H1 (cell line): ENCODE results near the gene TMEM243. TPM values are rescaled to one million over a fixed set of nuclear protein-coding genes. Genes with fewer than 3 reads are reported as not detected.

Source experiments
- CTCF ChIA-PET: fragments of 300-600 bp; sonication (Branson Sonifier 250); formaldehyde crosslinking; loops from one replicate; lab custom pipeline; 2021; ENCODE audit not compliant: partially characterized antibody; lab: Charles Lee
- POLR2A ChIA-PET: fragments of 300-600 bp; sonication (Branson Sonifier 250); formaldehyde crosslinking; loops from one replicate; lab custom pipeline; 2021; ENCODE audit warnings: inconsistent platforms; ENCODE audit not compliant: partially characterized antibody; lab: Charles Lee
- DNase-seq, 2 experiments: peaks; one replicate each; pipeline versions ENCODE4 v3.0.0 to v3.0.0-alpha.2; 2010 to 2022; ENCODE audit warnings: low spot score in 2 of 2, low read depth in 1 of 2, mixed read lengths in 1 of 2
- FAIRE-seq: peaks from 2 replicates; lab custom pipeline; 2011; peaks lifted over from hg19 to GRCh38; lab: Jason Lieb, UNC
- H2AFZ ChIP-seq: 2 replicates; pipeline ENCODE4 v1.8.1; 2012; ENCODE audit warnings: low read length, inconsistent platforms
- H2AK5ac ChIP-seq: 2 replicates; pipeline ENCODE4 v1.6.1; 2013; ENCODE audit warnings: low read depth, low read length
- H2BK120ac ChIP-seq: replicated peaks from 2 replicates; pipeline ENCODE3; 2013; ENCODE audit warnings: low read depth, low read length, inconsistent platforms
- H2BK12ac ChIP-seq: 2 replicates; pipeline ENCODE4 v1.6.1; 2013; ENCODE audit warnings: low read depth, low read length
- H2BK15ac ChIP-seq: 2 replicates; pipeline ENCODE4 v1.6.1; 2013; ENCODE audit warnings: low read length
- H2BK20ac ChIP-seq: 2 replicates; pipeline ENCODE4 v1.6.1; 2013; ENCODE audit warnings: low read length
- H2BK5ac ChIP-seq: 2 replicates; pipeline ENCODE4 v1.6.1; 2013; ENCODE audit warnings: low read depth, low read length
- H3K14ac ChIP-seq: 2 replicates; pipeline ENCODE4 v1.6.1; 2013; ENCODE audit warnings: inconsistent platforms; ENCODE audit not compliant: insufficient read length
- H3K18ac ChIP-seq: 2 replicates; pipeline ENCODE4 v1.6.1; 2013; ENCODE audit warnings: low read length; ENCODE audit errors: extremely low read depth
- H3K23ac ChIP-seq: 2 replicates; pipeline ENCODE4 v1.6.1; 2013; ENCODE audit warnings: inconsistent platforms; ENCODE audit not compliant: insufficient read length
- H3K23me2 ChIP-seq: 2 replicates; pipeline ENCODE4 v1.6.1; 2013; ENCODE audit warnings: low read depth, low read length
- H3K27ac ChIP-seq: 2 replicates; pipeline ENCODE4 v1.6.1; 2011; ENCODE audit warnings: low read depth, low read length, inconsistent platforms
- H3K27me3 ChIP-seq, 4 experiments: replicated peaks in 1 of 4; 1 replicate in 1 of 4; 2 replicates in 3 of 4; pipeline versions ENCODE4 v1.6.1 to v1.8.1; 2011 to 2013; ENCODE audit warnings: low read length in 3 of 4, mild to moderate bottlenecking in 3 of 4, inconsistent platforms in 2 of 4, mixed read lengths in 2 of 4, moderate library complexity in 1 of 4; ENCODE audit not compliant: control insufficient read depth in 3 of 4, insufficient read depth in 3 of 4; ENCODE audit errors: extremely low read depth in 1 of 4
- H3K36me3 ChIP-seq, 4 experiments: 2 replicates each; pipeline versions ENCODE4 v1.6.1 to v1.8.1; 2011 to 2013; ENCODE audit warnings: mild to moderate bottlenecking in 4 of 4, low read length in 3 of 4, moderate library complexity in 2 of 4, control low read depth in 1 of 4, inconsistent platforms in 1 of 4; ENCODE audit not compliant: insufficient read depth in 4 of 4, control insufficient read depth in 2 of 4
- H3K4ac ChIP-seq: replicated peaks from 2 replicates; pipeline ENCODE3; 2013; ENCODE audit warnings: low read length, low read depth, mixed read lengths, inconsistent platforms; ENCODE audit not compliant: insufficient read length
- H3K4me1 ChIP-seq, 4 experiments: replicated peaks in 1 of 4; 1 replicate in 1 of 4; 2 replicates in 3 of 4; pipeline versions ENCODE4 v1.6.1 to v1.8.1; 2011 to 2013; ENCODE audit warnings: low read length in 3 of 4, inconsistent platforms in 2 of 4, mixed read lengths in 1 of 4; ENCODE audit not compliant: insufficient read depth in 4 of 4, control insufficient read depth in 3 of 4
- H3K4me2 ChIP-seq, 2 experiments: 2 replicates each; pipeline versions ENCODE4 v1.6.1 to v1.8.1; 2011 to 2013; ENCODE audit warnings: low read depth in 2 of 2, low read length in 2 of 2, control low read depth in 1 of 2, inconsistent platforms in 1 of 2, mild to moderate bottlenecking in 1 of 2; ENCODE audit not compliant: insufficient read depth in 1 of 2
- H3K4me3 ChIP-seq, 4 experiments: fragments of 200-600, 300-600 bp in 1 of 4; sonication (generic), shearing (Covaris generic), sonication (Bioruptor Twin) in 1 of 4; 2 replicates each; pipeline versions ENCODE4 v1.5.1 to v1.8.1; 2011 to 2016; ENCODE audit warnings: low read length in 4 of 4, low read depth in 3 of 4, control low read depth in 2 of 4, inconsistent platforms in 2 of 4, mild to moderate bottlenecking in 2 of 4, mixed read lengths in 1 of 4, moderate library complexity in 1 of 4; ENCODE audit not compliant: insufficient read depth in 2 of 4; ENCODE audit errors: extremely low read depth in 1 of 4
- H3K56ac ChIP-seq: replicated peaks from 2 replicates; pipeline ENCODE3; 2013; ENCODE audit warnings: low read depth, mild to moderate bottlenecking, mixed read lengths, low read length, inconsistent platforms; ENCODE audit not compliant: insufficient read length
- H3K79me1 ChIP-seq: 2 replicates; pipeline ENCODE4 v1.6.1; 2013; ENCODE audit warnings: low read depth, low read length, control low read depth
- H3K79me2 ChIP-seq, 2 experiments: 2 replicates each; pipeline versions ENCODE4 v1.6.1 to v1.8.1; 2012 to 2013; ENCODE audit warnings: low read length in 2 of 2, mild to moderate bottlenecking in 2 of 2, inconsistent platforms in 1 of 2; ENCODE audit not compliant: insufficient read depth in 2 of 2, control insufficient read depth in 1 of 2
- H3K9ac ChIP-seq, 4 experiments: replicated peaks in 1 of 4; 1 replicate in 1 of 4; 2 replicates in 3 of 4; pipeline versions ENCODE4 v1.6.1 to v1.8.1; 2011 to 2013; ENCODE audit warnings: low read depth in 3 of 4, low read length in 3 of 4, control low read depth in 2 of 4, mild to moderate bottlenecking in 2 of 4, moderate library complexity in 2 of 4, inconsistent platforms in 1 of 4; ENCODE audit errors: extremely low read depth in 1 of 4
- H3K9me3 ChIP-seq, 2 experiments: 2 replicates each; pipeline versions ENCODE4 v1.6.1 to v1.8.1; 2012 to 2013; ENCODE audit warnings: mild to moderate bottlenecking in 2 of 2, moderate library complexity in 2 of 2, control low read depth in 1 of 2, inconsistent platforms in 1 of 2, low read depth in 1 of 2, low read length in 1 of 2, mixed read lengths in 1 of 2; ENCODE audit not compliant: insufficient read depth in 2 of 2
- H4K20me1 ChIP-seq, 2 experiments: replicated peaks in 1 of 2; 2 replicates each; pipeline versions ENCODE3 to v1.8.1; 2011 to 2013; ENCODE audit warnings: inconsistent platforms in 2 of 2, low read length in 2 of 2, mild to moderate bottlenecking in 1 of 2; ENCODE audit not compliant: insufficient read depth in 2 of 2, control insufficient read depth in 1 of 2
- H4K5ac ChIP-seq: 2 replicates; pipeline ENCODE4 v1.6.1; 2013; ENCODE audit warnings: low read length, low read depth, mixed read lengths, inconsistent platforms; ENCODE audit not compliant: insufficient read length
- H4K8ac ChIP-seq: 2 replicates; pipeline ENCODE4 v1.8.0; 2013; ENCODE audit warnings: mild to moderate bottlenecking, moderate library complexity, low read length, inconsistent platforms; ENCODE audit not compliant: insufficient read depth; ENCODE audit errors: extremely low read depth
- H4K91ac ChIP-seq: replicated peaks from 2 replicates; pipeline ENCODE3; 2013; ENCODE audit warnings: low read length, mixed read lengths, inconsistent platforms; ENCODE audit not compliant: insufficient read length
- ASH2L ChIP-seq: fragments of 200-600, 300-600 bp; sonication (generic); IDR thresholded peaks from one replicate; pipeline ENCODE4 v1.7.1; 2017; ENCODE audit warnings: low read length
- BACH1 ChIP-seq: IDR thresholded peaks from 2 replicates; pipeline ENCODE4 v1.6.1; 2012; ENCODE audit warnings: low read length, improper control_type of control experiment
- SIN3A ChIP-seq, 2 experiments: IDR thresholded peaks in 1 of 2; conservative IDR thresholded peaks in 1 of 2; 2 replicates each; pipeline ENCODE4 v1.6.1; 2011 to 2012; ENCODE audit warnings: low read length in 2 of 2, improper control_type of control experiment in 1 of 2, low read depth in 1 of 2, mild to moderate bottlenecking in 1 of 2
- TBP ChIP-seq: IDR thresholded peaks from 2 replicates; pipeline ENCODE4 v1.6.1; 2011; ENCODE audit warnings: low read depth, low read length, improper control_type of control experiment
- WGBS, 2 experiments: shearing (Covaris generic) in 1 of 2; methylation state at CpG; one replicate each; pipeline versions ENCODE4 v1.1.6 to v1.1.7; 2013 to 2015; ENCODE audit warnings: low lambda C conversion rate in 2 of 2, mixed read lengths in 2 of 2, inconsistent platforms in 1 of 2, low coverage in 1 of 2, missing lambda C conversion rate in 1 of 2; ENCODE audit not compliant: insufficient replicate concordance in 2 of 2, insufficient coverage in 1 of 2, insufficient read length in 1 of 2; ENCODE audit errors: extremely low coverage in 1 of 2, missing lambda C conversion rate in 1 of 2; 5-methylcytosine and 5-hydroxymethylcytosine counted together
- polyA plus RNA-seq, 7 experiments: library from polyadenylated mRNA; depleted of rRNA in 3 of 7; stranded (reverse) in 5 of 7; unstranded in 2 of 7; fragments of >200 nt in 5 of 7; fragments of 200-250 nt in 2 of 7; gene quantifications; 1 replicate in 5 of 7; 2 replicates in 1 of 7; 4 replicates in 1 of 7; pipeline versions ENCODE4 v1.2.1 to v1.2.3, GENCODE V29; 2011 to 2013; ENCODE audit warnings: missing spikeins in 2 of 7, mixed read lengths in 2 of 7
- total RNA-seq: library from RNA; stranded (reverse); fragmentation: NEBNext Ultra II Directional; extraction: Animal tissue kit (Norgen Biotek cat#: 25700); gene quantifications from 2 replicates; pipeline ENCODE4 v1.2.1, GENCODE V29; 2021

TMEM243 gene
- total and polyA plus RNA-seq, 2 of the 8 experiments (the other 6 are each of a cell fraction or from before 2014, with no cell fraction given) = 23.7 to 27.6 TPM

- Histone ChIP-seq H2AFZ (no peak overlapping the region), H2BK20ac (no peak overlapping the region), H3K56ac (peak overlapping the region; percentile 89), H2AK5ac (no peak overlapping the region), H3K36me3 (peaks cover 0 to 19% (median 0%) of the 10 kb centered on the region in 4 experiments; a peak in 1 of 8 replicates), H3K9ac (peak overlapping the region; percentile 95 to 100 (median 98)), H4K5ac (peak overlapping the region; percentile 88), H3K79me2 (peaks cover 32 to 57% of the 10 kb centered on the region in 2 experiments; a peak in 3 of 4 replicates), H4K91ac (no peak overlapping the region), H2BK15ac (no peak overlapping the region), H3K18ac (no peak overlapping the region; the same call in 1 of the 2 replicates), H4K20me1 (peaks cover 0 to 4% of the 10 kb centered on the region in 2 experiments), H3K79me1 (no peaks in the 10 kb centered on the region), H3K9me3 (no peaks in the 10 kb centered on the region), H4K8ac (peak overlapping the region; percentile 100; the same call in 1 of the 2 replicates), H3K23me2 (peaks cover 2% of the 10 kb centered on the region; the same call in 1 of the 2 replicates), H3K23ac (no peak overlapping the region), H2BK12ac (peak overlapping the region; percentile 7; the same call in 1 of the 2 replicates), H3K14ac (no peak overlapping the region), H2BK5ac (peak overlapping the region; percentile 99), H3K4ac (peak overlapping the region; percentile 8), H3K4me1 (peaks cover 0 to 3% (median 0%) of the 10 kb centered on the region in 4 experiments; a peak in 2 of 7 replicates), H3K4me2 (peak overlapping the region; percentile 73 to 78), H2BK120ac (no peak overlapping the region), H3K27ac (peak overlapping the region; percentile 99), H3K4me3 (peak overlapping the region; percentile 72 to 99 (median 82)), H3K27me3 (no peaks in the 10 kb centered on the region)
- no peak for FAIRE-seq
- POLR2A ChIA-PET = interaction anchor here (0.6 to 4.3 kb wide), 45 partner anchors 9 to 515 kb away, joined by 3 to 40 read pairs (median 3); partner anchors contain the start of genes ELAPOR2 and TMEM243
- TF ChIP-seq ASH2L (peak; percentile 42), TBP (peak; percentile 4; the same call in 1 of the 2 replicates), SIN3A (conservative IDR thresholded peaks at IDR 0.05 in 1 of 2, IDR thresholded peaks at IDR 0.05 in 1 of 2; ENCODE audit: low read depth in 1 of 2, low read length in 2 of 2) (0 out of 4 replicates have a peak, but pooled peaks of 1 of the 2 experiments have one; percentile 11), BACH1 (no peak)
- 0% methylated on average over 22 of the region's 25 CpGs; no CpG with 5 or more reads in 1 of the 2 experiments for WGBS, 2 experiments
- peak in 1 of 2 experiments; percentile 49 for DNase-seq
- CTCF ChIA-PET = interaction anchor here (0.6 to 8.0 kb wide), 7 partner anchors 93 to 307 kb away, joined by 3 to 86 read pairs (median 5); partner anchors contain the start of gene ELAPOR2
These were observed 66.5 kb downstream of the TMEM243 start for GRCh38 chr7:87152897-87153641.
